Stimulated activated CD4-positive, alpha-beta T cell treated with anti-CD3 and anti-CD28 coated beads, Interleukin-1b, Interleukin-23, amount 100 ng/mL, for 4 hours (primary cell): ENCODE data around the gene JADE3.
"Not testable (repeated sequence)": the region's sequence is repeated elsewhere in the genome, so short reads cannot be mapped to it uniquely, and the experiment has no call there.

Source experiments
- DNase-seq, 2 donors: peaks; one replicate each; pipeline ENCODE4 v3.0.0-alpha.2; 2020; ENCODE audit warnings: low read depth in 2 of 2

The JADE3 gene

GRCh38 chrX:46935295-46935694 is 23.1 kb downstream of the JADE3 start:
- no peak for DNase-seq

DNA sequence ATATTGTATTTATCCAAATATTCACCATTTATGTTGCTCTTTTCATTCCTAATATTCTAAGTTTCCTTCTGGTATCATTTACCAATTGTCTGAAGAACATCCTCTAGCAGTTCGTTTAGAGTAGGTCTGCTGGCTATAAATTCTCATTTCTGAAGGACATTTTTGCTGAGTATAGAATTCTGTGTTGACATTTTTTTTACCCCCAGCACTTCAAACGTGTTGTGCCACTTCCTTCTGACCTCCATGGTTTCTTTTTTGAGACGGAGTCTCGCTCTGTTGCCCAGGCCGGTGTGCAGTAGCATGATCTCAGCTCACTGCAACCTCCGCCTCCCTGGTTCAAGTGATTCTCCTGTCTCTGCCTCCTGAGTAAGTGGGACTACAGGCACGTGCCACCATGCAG is 26.4 kb downstream of the JADE3 start:
- no peak for DNase-seq

DNA sequence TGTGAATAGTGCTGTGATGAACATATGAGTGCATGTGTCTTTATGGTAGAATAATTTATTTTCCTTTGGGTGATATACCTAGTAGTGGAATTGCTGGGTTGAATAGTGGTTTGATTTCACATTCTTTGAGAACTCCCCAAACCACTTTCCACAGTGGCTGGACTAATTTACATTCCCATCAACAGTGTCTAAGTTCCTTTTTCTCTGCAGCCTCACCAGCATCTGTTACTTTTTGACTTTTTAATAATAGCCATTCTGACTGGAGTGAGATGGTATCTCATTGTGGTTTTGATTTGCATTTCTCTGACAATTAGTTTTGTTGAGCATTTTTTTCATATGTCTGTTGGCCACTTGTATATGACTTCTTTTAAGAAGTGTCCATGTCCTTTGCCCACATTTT is 29.1 kb downstream of the JADE3 start:
- no peak for DNase-seq

- DNase-seq, result no peak
These were observed 40.9 kb downstream of the JADE3 start for GRCh38 chrX:46953137-46953527.

- DNase-seq, result no peak
These were observed 41.4 kb downstream of the JADE3 start for GRCh38 chrX:46953597-46953996.

GRCh38 chrX:46954716-46955115 is 42.5 kb downstream of the JADE3 start:
- no peak for DNase-seq

- not testable (repeated sequence) for DNase-seq
These were observed 44.4 kb downstream of the JADE3 start for GRCh38 chrX:46956589-46956988.

GRCh38 chrX:46957297-46957696 is 45.1 kb downstream of the JADE3 start:
- no peak for DNase-seq

DNA sequence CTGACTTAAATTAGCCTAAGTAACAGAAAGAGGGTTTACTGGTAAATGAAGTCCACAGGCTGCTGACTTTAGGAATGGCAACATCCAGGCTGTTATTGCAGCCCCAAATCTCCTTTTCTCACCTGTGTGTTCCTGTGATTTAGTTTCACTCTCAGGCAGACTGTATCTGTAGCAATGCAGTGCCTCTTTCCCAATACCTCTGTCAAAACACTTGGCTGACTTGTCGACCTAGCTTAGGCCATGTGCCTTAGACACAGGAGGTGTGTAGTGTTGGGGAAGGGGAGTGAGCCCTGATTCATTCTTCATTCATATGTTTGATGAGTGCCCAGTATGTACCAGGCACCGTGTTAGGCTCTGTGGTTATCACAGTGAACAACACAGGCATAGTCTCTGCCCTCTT is 46.9 kb downstream of the JADE3 start:
- DNase-seq, result no peak

- no peak for DNase-seq
These were observed 47.9 kb downstream of the JADE3 start for GRCh38 chrX:46959985-46960700.

DNA sequence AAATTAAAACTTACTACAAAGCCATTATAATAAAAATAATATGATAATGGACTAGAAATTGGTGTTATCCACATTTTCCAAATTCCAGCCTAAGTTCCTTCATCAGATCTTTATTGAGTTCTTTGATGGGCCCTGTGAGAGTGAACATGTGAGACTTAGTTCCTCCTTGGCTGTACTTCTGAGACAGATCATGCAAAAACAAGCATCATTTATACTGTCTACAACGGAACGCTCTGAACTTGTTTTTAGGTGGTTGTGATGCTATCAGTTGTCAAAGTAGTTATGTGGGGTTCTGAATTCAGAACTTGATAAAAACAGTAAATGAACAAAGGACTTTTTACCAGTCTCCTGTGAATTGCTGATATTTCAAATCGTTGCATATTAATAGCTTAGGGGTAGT is 48.9 kb downstream of the JADE3 start:
- DNase-seq, result no peak

- DNase-seq, result no peak
These were observed 49.5 kb downstream of the JADE3 start for GRCh38 chrX:46961574-46962283.

- DNase-seq, result no peak
These were observed 53.0 kb downstream of the JADE3 start for GRCh38 chrX:46965125-46965758.

- no peak for DNase-seq
These were observed 55.3 kb downstream of the JADE3 start for GRCh38 chrX:46967547-46967946.

DNA sequence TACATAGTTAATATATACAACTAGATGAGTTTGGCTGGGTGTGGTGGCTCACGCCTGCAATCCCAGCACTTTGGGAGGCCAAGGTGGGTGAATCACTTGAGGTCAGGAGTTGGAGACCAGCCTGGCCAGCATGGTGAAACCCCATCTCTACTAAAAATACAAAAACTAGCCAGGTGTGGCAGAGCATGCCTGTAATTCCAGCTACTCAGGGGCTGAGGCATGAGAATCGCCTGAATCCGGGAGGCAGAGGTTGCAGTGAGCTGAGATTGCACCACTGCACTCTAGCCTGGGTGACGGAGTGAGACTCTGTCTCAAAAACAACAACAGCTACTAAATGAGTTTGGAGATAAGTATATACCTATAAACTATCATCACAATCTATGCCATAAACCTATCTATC is 64.8 kb downstream of the JADE3 start:
- DNase-seq, result not testable (repeated sequence)

GRCh38 chrX:46978341-46979291 is 66.4 kb downstream of the JADE3 start:
- peak; percentile 62 to 66 for DNase-seq

- DNase-seq, result no peak
These were observed 72.5 kb downstream of the JADE3 start for GRCh38 chrX:46984705-46985104.

DNA sequence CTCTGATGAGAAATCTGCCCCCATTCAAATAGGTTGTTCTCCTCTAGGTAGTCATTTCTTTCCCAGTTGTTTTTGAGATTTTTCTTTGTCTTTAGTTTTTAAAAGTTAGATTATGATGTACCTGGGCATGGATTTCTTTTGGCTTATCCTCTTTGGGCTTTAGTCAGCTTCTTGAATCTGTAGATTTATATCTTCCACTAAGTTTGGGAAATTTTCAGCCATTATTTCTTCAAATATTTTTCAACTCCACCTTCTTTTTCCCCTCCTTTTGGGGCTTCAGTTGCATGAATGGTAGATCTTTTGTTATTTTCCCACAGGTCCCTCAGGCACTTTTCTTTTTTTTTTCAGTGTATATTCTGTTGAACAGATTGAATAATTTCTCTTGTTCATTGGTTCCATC is 77.3 kb downstream of the JADE3 start:
- DNase-seq, result no peak

- no peak for DNase-seq
These were observed 79.4 kb downstream of the JADE3 start for GRCh38 chrX:46991664-46992063.

GRCh38 chrX:46992070-46992469 is 79.8 kb downstream of the JADE3 start:
- no peak for DNase-seq

GRCh38 chrX:46994096-46994495 is 81.9 kb downstream of the JADE3 start:
- DNase-seq, result no peak

GRCh38 chrX:47012131-47012530 is 99.9 kb downstream of the JADE3 start:
- no peak for DNase-seq
